Measurements from ENCODE around the gene THSD4.

- no peak for TF ChIP-seq CTCF (IDR thresholded peaks at IDR 0.05)
- TF ChIP-seq POLR2AphosphoS5 (IDR thresholded peaks at IDR 0.05) = no peak
- TF ChIP-seq POLR2A (IDR thresholded peaks at IDR 0.05) = no peak
These were observed 697.9 kb downstream of the THSD4 start for GRCh38 chr15:71812966-71813722.

All from suprapubic skin (tissue), 4 donors.